ENCODE measurements around the gene CCDC92. TPM values are rescaled to one million over a fixed set of nuclear protein-coding genes. Genes with fewer than 3 reads are reported as not detected.

Gene CCDC92
- total RNA-seq, 1 experiment from 2014 or later: 53.7 TPM

DNA sequence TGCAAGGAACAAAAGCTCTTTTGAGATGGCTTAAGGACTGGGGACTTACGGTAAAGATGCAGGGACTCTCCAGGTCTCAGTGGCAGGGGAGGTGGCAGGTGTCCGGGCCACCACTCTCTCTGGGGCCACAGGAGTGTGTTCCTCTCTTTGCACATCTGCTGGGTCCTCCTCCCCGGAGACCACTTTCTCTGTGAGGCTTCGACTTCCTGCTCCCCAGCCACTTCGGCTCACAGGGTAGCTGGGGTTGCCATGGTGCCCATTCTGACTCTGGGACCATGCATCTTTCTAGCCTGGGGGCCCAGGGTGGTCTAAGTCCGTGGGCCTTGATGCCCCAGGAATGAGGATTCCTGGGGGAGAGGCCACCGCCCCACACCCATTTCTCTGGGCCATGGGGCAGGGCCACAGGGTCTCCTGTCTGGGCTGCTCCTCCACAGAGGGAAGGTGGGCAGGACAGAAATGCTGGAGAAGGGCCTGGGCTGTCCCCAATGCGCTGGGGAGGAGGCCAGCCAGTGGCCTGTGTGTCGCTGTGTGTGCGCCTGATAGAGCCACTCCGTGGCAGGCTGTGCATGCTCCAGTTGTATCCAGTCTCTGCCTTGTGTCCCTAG, 38.5 kb downstream of the CCDC92 start:
- ATAC-seq (0 out of 2 replicates have a peak, but pooled peaks have one; percentile 37), DNase-seq (ENCODE audit: low read depth, low spot score) (no peak)
- in situ Hi-C loops (cut with HindIII; ENCODE audit: low pct_unique_long_range_greater_than_20kb, low sequenced_read_pairs) (no loop called here), intact Hi-C loops (cut with micrococcal nuclease; ENCODE audit: unreplicated experiment) (no loop called here)
- Histone ChIP-seq H3K27ac (ENCODE audit: low read length) (no peak overlapping the region), H3K36me3 (ENCODE audit: control insufficient read depth, insufficient read depth, low read length) (no peaks in the 10 kb centered on the region), H3K27me3 (ENCODE audit: control insufficient read depth, insufficient read depth, low read length) (0 out of 2 replicates have a peak, but pooled peaks cover 4% of the 10 kb centered on the region), H3K9me3 (ENCODE audit: control insufficient read depth, insufficient read depth, low read depth, low read length) (no peaks in the 10 kb centered on the region), H3K4me3 (ENCODE audit: low read depth in 2 of 2, low read length in 2 of 2) (no peak overlapping the region), H3K4me1 (ENCODE audit: control insufficient read depth, insufficient read depth, low read length) (no peaks in the 10 kb centered on the region)
- POLR2A ChIA-PET: no interaction called here
- TF ChIP-seq, protein P1, sequence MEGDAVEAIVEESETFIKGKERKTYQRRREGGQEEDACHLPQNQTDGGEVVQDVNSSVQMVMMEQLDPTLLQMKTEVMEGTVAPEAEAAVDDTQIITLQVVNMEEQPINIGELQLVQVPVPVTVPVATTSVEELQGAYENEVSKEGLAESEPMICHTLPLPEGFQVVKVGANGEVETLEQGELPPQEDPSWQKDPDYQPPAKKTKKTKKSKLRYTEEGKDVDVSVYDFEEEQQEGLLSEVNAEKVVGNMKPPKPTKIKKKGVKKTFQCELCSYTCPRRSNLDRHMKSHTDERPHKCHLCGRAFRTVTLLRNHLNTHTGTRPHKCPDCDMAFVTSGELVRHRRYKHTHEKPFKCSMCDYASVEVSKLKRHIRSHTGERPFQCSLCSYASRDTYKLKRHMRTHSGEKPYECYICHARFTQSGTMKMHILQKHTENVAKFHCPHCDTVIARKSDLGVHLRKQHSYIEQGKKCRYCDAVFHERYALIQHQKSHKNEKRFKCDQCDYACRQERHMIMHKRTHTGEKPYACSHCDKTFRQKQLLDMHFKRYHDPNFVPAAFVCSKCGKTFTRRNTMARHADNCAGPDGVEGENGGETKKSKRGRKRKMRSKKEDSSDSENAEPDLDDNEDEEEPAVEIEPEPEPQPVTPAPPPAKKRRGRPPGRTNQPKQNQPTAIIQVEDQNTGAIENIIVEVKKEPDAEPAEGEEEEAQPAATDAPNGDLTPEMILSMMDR (IDR thresholded peaks at IDR 0.05): no peak
- TF ChIP-seq, protein P2, sequence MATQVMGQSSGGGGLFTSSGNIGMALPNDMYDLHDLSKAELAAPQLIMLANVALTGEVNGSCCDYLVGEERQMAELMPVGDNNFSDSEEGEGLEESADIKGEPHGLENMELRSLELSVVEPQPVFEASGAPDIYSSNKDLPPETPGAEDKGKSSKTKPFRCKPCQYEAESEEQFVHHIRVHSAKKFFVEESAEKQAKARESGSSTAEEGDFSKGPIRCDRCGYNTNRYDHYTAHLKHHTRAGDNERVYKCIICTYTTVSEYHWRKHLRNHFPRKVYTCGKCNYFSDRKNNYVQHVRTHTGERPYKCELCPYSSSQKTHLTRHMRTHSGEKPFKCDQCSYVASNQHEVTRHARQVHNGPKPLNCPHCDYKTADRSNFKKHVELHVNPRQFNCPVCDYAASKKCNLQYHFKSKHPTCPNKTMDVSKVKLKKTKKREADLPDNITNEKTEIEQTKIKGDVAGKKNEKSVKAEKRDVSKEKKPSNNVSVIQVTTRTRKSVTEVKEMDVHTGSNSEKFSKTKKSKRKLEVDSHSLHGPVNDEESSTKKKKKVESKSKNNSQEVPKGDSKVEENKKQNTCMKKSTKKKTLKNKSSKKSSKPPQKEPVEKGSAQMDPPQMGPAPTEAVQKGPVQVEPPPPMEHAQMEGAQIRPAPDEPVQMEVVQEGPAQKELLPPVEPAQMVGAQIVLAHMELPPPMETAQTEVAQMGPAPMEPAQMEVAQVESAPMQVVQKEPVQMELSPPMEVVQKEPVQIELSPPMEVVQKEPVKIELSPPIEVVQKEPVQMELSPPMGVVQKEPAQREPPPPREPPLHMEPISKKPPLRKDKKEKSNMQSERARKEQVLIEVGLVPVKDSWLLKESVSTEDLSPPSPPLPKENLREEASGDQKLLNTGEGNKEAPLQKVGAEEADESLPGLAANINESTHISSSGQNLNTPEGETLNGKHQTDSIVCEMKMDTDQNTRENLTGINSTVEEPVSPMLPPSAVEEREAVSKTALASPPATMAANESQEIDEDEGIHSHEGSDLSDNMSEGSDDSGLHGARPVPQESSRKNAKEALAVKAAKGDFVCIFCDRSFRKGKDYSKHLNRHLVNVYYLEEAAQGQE (IDR thresholded peaks at IDR 0.05; ENCODE audit: insufficient read depth in 1 of 2, low read depth in 2 of 2, low read length in 1 of 2): no peak
- TF ChIP-seq SIN3A (IDR thresholded peaks at IDR 0.05; ENCODE audit: borderline replicate concordance, insufficient read depth, low read depth, low read length): no peak
- no peak for TF ChIP-seq POLR2AphosphoS5 (IDR thresholded peaks at IDR 0.05; ENCODE audit: low read depth, low read length)
- TF ChIP-seq TCF7L2 (IDR thresholded peaks at IDR 0.05; ENCODE audit: low read depth, low read length): no peak
- BruUV-seq (replicated peaks): no TSS peak
- CTCF ChIA-PET: no interaction called here

DNA sequence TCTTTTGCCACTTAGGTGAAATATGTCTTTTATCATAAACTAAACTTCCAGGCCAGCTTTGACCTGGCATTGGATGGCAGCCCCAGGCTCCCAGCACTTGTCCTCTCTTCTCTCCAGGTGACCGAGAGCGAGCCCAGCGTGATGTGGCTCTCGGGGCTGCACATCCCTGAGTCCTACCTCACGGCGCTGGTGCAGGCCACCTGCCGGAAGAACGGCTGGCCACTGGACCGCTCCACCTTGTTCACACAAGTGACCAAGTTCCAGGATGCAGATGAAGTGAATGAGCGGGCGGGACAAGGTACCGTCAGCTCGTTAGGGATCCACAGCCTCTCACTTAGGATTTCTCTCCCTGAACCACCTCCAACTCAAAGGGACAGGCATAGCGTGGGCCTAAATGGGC, 39.4 kb downstream of the CCDC92 start:
- no peaks in the 10 kb centered on the region for H3K36me3 ChIP-seq (ENCODE audit: control insufficient read depth, insufficient read depth, low read length)
- ChIA-PET CTCF (no interaction called here), POLR2A (no interaction called here)
- no peak overlapping the region for H3K27ac ChIP-seq (ENCODE audit: low read length)
- H3K4me3 ChIP-seq (ENCODE audit: low read depth in 2 of 2, low read length in 2 of 2): no peak overlapping the region
- no peak for DNase-seq (ENCODE audit: low read depth, low spot score)
- in situ Hi-C loops (cut with HindIII; ENCODE audit: low pct_unique_long_range_greater_than_20kb, low sequenced_read_pairs) (no loop called here), intact Hi-C loops (cut with micrococcal nuclease; ENCODE audit: unreplicated experiment) (no loop called here)
- H3K9me3 ChIP-seq (ENCODE audit: control insufficient read depth, insufficient read depth, low read depth, low read length): no peaks in the 10 kb centered on the region
- H3K27me3 ChIP-seq (ENCODE audit: control insufficient read depth, insufficient read depth, low read length): 0 out of 2 replicates have a peak, but pooled peaks cover 4% of the 10 kb centered on the region
- no peaks in the 10 kb centered on the region for H3K4me1 ChIP-seq (ENCODE audit: control insufficient read depth, insufficient read depth, low read length)
- no TSS peak for BruUV-seq (replicated peaks)
- no peak for ATAC-seq
- TF ChIP-seq, protein P1 (IDR thresholded peaks at IDR 0.05): no peak
- TF ChIP-seq, protein P2 (IDR thresholded peaks at IDR 0.05; ENCODE audit: insufficient read depth in 1 of 2, low read depth in 2 of 2, low read length in 1 of 2): no peak
- no peak for TF ChIP-seq POLR2AphosphoS5 (IDR thresholded peaks at IDR 0.05; ENCODE audit: low read depth, low read length)
- TF ChIP-seq TCF7L2 (IDR thresholded peaks at IDR 0.05; ENCODE audit: low read depth, low read length): no peak
- no peak for TF ChIP-seq SIN3A (IDR thresholded peaks at IDR 0.05; ENCODE audit: borderline replicate concordance, insufficient read depth, low read depth, low read length)
